Measurements from ENCODE around the gene UBE2F.

- TF ChIP-seq CREB5 (CRISPR knock-in tag; IDR thresholded peaks at IDR 0.05; ENCODE audit: low read depth) (no peak), ZFP30 (CRISPR knock-in tag; IDR thresholded peaks at IDR 0.05) (no peak), PATZ1 (CRISPR knock-in tag; IDR thresholded peaks at IDR 0.05; ENCODE audit: borderline replicate concordance) (no peak), TCF4 (CRISPR knock-in tag; IDR thresholded peaks at IDR 0.05; ENCODE audit: borderline replicate concordance) (no peak), CSRNP3 (CRISPR knock-in tag; IDR thresholded peaks at IDR 0.05) (no peak), RARB (CRISPR knock-in tag; IDR thresholded peaks at IDR 0.05) (no peak), ISL1 (CRISPR knock-in tag; IDR thresholded peaks at IDR 0.05) (no peak), ZFP3 (CRISPR knock-in tag; IDR thresholded peaks at IDR 0.05) (no peak), CSDC2 (CRISPR knock-in tag; IDR thresholded peaks at IDR 0.05) (no peak), TSHZ2 (CRISPR knock-in tag; IDR thresholded peaks at IDR 0.05) (no peak), ZNF565 (CRISPR knock-in tag; conservative IDR thresholded peaks at IDR 0.05; ENCODE audit: low read depth) (no peak)
Measured at GRCh38 chr2:238091436-238092060, 124.7 kb downstream of the UBE2F start.
